K562 (cell line): ENCODE results near the gene NELL1.

Source experiments
- ATF2 ChIP-seq: sonication (generic); formaldehyde crosslinking; IDR thresholded peaks from 2 replicates; pipeline ENCODE4 v1.8.1; 2022; ENCODE audit warnings: missing genetic modification reagents
- ATF3 ChIP-seq, 2 experiments: fragments of 450-650 bp in 1 of 2; sonication (generic) in 1 of 2; formaldehyde crosslinking in 1 of 2; IDR thresholded peaks in 1 of 2; conservative IDR thresholded peaks in 1 of 2; 2 replicates each; pipeline versions ENCODE4 v1.6.1 to v1.8.1; 2016 to 2023; ENCODE audit warnings: mild to moderate bottlenecking in 2 of 2, moderate library complexity in 2 of 2, inconsistent platforms in 1 of 2, missing genetic modification reagents in 1 of 2
- CEBPZ ChIP-seq: fragments of 150-350 bp; IDR thresholded peaks from 2 replicates; pipeline ENCODE4 v1.6.1; 2014; ENCODE audit warnings: low read depth, mild to moderate bottlenecking, low read length, borderline replicate concordance
- CREB3 ChIP-seq: fragments of 450-650 bp; conservative IDR thresholded peaks from 2 replicates; pipeline ENCODE4 v1.6.1; 2016; ENCODE audit warnings: missing genetic modification characterization, low read depth, mild to moderate bottlenecking, missing compliant biosample characterization, moderate library complexity
- CTCF ChIP-seq, 3 experiments: IDR thresholded peaks in 2 of 3; conservative IDR thresholded peaks in 1 of 3; 2 replicates each; pipeline ENCODE4 v1.5.1; 2011 to 2012; ENCODE audit warnings: low read length in 3 of 3, mild to moderate bottlenecking in 3 of 3, control low read depth in 2 of 3, improper control_type of control experiment in 1 of 3, inconsistent platforms in 1 of 3, low read depth in 1 of 3, mixed read lengths in 1 of 3, moderate library complexity in 1 of 3; ENCODE audit not compliant: insufficient read depth in 2 of 3
- DPF2 ChIP-seq: fragments of 450-650 bp; IDR thresholded peaks from 2 replicates; pipeline ENCODE4 v1.6.1; 2016
- EZH2 ChIP-seq: IDR thresholded peaks from 2 replicates; pipeline ENCODE4 v1.6.1; 2012; ENCODE audit warnings: low read depth, mild to moderate bottlenecking, inconsistent platforms, low read length, borderline replicate concordance
- KAT8 ChIP-seq: fragments of 450-650 bp; IDR thresholded peaks from 2 replicates; pipeline ENCODE4 v1.6.1; 2016; ENCODE audit warnings: low read depth, mild to moderate bottlenecking
- LARP7 ChIP-seq: fragments of 450-650 bp; IDR thresholded peaks from 2 replicates; pipeline ENCODE4 v1.6.1; 2016
- NFE2L1 ChIP-seq: fragments of 450-650 bp; IDR thresholded peaks from 2 replicates; pipeline ENCODE4 v1.6.1; 2016; ENCODE audit warnings: missing genetic modification characterization, low read depth, mild to moderate bottlenecking, missing compliant biosample characterization, moderate library complexity, borderline replicate concordance
- SRSF1 ChIP-seq: fragments of 200-400 bp; formaldehyde crosslinking; IDR thresholded peaks from 2 replicates; pipeline ENCODE4 v1.6.1; 2017; ENCODE audit warnings: mild to moderate bottlenecking, low read depth, low read length, moderate library complexity
- TAF7 ChIP-seq: fragments of 450-650 bp; IDR thresholded peaks from 2 replicates; pipeline ENCODE4 v1.6.1; 2016; ENCODE audit warnings: missing genetic modification characterization, missing compliant biosample characterization
- ZNF253 ChIP-seq: fragments of 250-450 bp; sonication (Bioruptor Pico); conservative IDR thresholded peaks from 2 replicates; pipeline ENCODE4 v1.6.1; 2021; ENCODE audit warnings: mild to moderate bottlenecking
- ZNF274 ChIP-seq: IDR thresholded peaks from 2 replicates; pipeline ENCODE4 v1.6.1; 2011; ENCODE audit warnings: low read depth, mild to moderate bottlenecking, low read length, moderate library complexity, borderline replicate concordance

GRCh38 chr11:20783220-20783619 is 113.8 kb downstream of the NELL1 start:
- TF ChIP-seq TAF7 = no peak
- TF ChIP-seq KAT8 = no peak
- no peak for TF ChIP-seq ZNF274
- no peak for TF ChIP-seq ZNF253
- no peak for TF ChIP-seq LARP7
- no peak for TF ChIP-seq EZH2
- TF ChIP-seq CEBPZ = no peak
- no peak for TF ChIP-seq ATF3 (IDR thresholded peaks at IDR 0.05)
- TF ChIP-seq ATF3 (CRISPR knock-in tag; conservative IDR thresholded peaks at IDR 0.05) = no peak
- no peak for TF ChIP-seq CTCF (IDR thresholded peaks at IDR 0.05 in 2 of 3, conservative IDR thresholded peaks at IDR 0.05 in 1 of 3; ENCODE audit: insufficient read depth in 2 of 3, low read depth in 1 of 3, low read length in 3 of 3)
- TF ChIP-seq ATF2 (CRISPR knock-in tag) = no peak
- TF ChIP-seq CREB3 (tag) = no peak
- TF ChIP-seq SRSF1 = no peak
- no peak for TF ChIP-seq DPF2
- TF ChIP-seq NFE2L1 (tag) = no peak
